NCI-H526 treated with DMSO at 0.1 percent for 48 hours (cell line): ENCODE measurements around the gene ARMC2.
"Not testable (repeated sequence)": the region's sequence is repeated elsewhere in the genome, so short reads cannot be mapped to it uniquely, and the experiment has no call there.

Experiments
- DNase-seq: peaks from one replicate; lab custom pipeline; 2025; lab: John Stamatoyannopoulos, UW

The ARMC2 gene

GRCh38 chr6:108952776-108953486, 104.7 kb downstream of the ARMC2 start:
- DNase-seq = no peak

DNA sequence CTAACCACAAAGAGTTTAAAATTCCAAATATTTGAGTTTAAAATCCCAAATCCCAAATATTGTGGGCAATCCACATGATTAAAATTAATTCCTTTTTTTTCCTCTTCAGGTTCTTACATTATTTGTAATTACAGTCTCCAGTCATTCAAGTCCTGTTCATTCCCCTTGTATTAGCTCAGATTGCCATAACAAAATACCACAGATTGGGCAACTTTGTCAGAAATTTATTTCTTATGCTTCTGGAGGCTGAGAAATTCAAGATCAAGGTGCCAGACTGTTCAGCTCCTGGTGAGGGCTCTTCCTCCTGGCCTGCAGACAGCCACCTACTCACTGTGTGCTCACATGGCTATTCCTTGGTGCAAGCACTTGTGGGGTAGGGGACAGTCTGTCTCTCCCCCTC, 105.5 kb downstream of the ARMC2 start:
- DNase-seq = no peak

DNA sequence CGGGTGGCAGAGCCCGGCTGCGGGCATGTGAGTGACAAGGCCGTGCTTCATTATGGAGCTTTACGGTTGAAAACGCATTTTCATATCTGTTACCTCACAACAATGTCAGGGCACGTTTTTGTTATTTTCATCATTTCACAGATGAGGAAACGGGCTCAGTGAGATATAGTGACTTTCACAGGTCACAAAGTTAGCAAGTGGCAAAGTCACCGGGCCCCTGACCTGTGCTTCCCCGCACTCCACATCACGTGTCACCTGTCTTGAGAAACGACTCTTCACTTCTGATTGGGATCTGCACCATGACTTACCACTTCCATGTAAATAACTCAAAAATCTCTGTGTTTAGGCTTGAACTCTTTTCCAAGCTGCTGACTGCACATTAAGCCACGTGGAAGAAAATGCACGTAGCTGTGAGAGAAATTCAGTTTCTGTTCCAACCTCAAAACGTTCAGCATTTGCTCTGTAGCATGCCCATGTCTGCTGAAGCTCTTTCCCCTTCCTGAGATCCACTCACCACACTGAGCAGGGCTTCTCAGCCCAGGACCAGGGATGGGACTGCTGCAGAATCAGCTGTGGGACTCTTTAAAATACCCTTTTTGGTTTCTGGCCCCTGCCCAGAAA, 107.2 kb downstream of the ARMC2 start:
- no peak for DNase-seq

DNA sequence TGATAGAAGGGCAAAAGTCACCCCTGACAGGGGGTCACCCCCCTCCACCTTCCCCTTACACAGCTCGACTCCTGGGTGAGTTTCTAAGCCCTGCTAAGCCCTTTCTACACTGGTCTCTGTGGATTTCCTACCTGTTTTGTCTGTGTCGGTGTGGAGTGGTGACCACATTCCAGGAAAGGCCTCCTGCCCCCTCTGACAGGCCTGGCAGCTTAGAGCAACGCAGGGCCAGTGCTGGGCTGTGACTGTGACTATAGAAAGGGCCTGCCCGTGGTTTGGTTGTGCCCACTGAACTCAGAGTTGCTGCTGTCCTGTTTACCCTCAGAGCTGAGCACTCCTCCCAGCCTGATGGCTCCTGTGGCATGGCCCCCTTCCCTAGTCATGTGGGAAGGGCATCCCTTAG, 109.0 kb downstream of the ARMC2 start:
- no peak for DNase-seq

GRCh38 chr6:108958900-108959770, 110.9 kb downstream of the ARMC2 start:
- no peak for DNase-seq

DNA sequence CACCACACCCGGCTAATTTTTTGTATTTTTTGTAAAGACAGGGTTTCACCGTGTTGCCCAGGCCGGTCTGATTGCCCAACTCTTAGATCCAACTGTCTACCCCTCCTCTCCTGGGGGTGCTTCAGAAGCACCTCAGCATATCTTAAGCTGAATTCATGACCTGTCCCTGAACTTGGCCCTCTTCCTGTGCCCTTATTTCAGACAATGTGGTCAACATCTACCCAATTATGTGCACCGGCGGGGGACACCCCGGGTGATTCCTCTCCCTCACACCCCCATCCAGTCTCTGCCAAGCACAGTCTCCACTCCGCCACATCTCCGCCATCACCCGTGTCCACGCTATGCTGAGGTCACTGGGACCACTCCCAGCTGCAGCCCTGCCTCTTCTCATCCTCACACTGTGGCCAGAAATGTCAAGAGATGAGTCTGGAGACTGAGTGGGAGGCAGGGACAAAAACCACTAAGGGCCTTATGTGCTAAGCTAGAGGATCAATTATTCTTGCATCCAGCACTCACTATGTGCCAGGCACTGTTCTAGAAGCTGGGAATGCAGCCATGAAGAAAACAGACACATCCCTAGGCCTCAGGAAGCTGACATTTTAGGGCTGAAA, 111.9 kb downstream of the ARMC2 start:
- DNase-seq = no peak

GRCh38 chr6:108960601-108961000, 112.4 kb downstream of the ARMC2 start:
- DNase-seq = no peak

GRCh38 chr6:108961077-108961476, 112.9 kb downstream of the ARMC2 start:
- no peak for DNase-seq

GRCh38 chr6:108961985-108962384, 113.8 kb downstream of the ARMC2 start:
- no peak for DNase-seq

DNA sequence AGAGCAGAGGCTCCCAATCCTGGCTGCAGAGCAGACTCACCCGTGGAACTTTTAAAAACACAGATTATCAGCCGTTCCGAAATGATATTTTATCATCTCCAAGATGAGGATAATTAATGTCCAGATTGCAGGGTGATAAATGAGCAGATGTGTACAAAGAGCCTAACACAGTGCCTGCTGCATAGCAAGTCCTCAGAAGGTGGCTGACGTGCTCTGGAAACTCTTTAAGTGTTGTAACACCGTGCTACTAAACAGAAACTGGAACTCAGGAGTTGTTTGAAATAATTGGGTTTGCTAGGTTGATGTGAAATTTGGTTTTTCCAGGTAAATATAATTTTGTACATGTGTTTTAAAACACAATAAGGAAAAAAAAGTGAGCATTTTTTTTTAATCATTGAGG, 118.0 kb downstream of the ARMC2 start:
- no peak for DNase-seq

DNA sequence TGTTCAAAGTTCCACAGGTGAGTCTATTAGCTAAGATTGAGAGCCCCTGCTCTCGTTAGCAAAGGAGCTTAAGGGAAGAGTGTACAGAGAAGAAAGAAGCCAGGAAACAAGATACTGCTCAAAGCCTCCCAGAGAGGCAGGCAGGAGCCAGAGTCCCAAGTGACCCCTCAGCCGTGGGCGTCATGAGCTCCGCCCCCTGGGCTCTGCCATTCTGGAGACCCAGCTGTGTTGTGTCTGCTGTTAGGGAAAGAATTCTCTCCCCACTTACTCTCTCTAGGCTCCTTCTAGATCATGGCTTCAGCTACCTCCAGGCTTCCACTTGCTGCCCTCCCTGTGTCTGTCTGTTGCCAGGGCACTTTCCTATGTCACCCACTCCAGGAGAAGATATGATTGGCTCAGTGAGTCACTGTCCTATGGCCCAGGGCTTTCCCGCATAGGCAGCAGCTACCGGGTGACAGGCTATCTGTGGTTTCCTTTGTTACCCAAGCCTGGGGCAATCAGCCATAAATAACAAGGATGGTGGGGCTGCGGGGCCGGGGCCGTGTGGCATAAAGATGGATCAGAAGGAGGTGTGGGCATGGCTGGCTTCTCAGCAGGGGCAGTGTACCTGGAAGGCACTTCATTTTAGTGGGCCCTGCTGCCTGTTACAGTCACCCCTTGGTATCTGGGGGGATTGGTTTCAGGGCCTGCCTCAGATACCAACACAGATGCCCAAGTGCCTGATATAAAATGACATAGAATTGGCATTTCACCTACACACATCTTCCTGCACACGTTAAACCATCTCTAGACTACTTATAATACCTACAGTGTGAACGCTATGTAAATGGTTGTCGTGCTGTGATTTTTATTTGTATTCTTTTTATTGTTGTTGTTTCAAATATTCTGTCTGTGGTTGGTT, 118.9 kb downstream of the ARMC2 start:
- no peak for DNase-seq

GRCh38 chr6:108968325-108969316, 120.4 kb downstream of the ARMC2 start:
- no peak for DNase-seq

DNA sequence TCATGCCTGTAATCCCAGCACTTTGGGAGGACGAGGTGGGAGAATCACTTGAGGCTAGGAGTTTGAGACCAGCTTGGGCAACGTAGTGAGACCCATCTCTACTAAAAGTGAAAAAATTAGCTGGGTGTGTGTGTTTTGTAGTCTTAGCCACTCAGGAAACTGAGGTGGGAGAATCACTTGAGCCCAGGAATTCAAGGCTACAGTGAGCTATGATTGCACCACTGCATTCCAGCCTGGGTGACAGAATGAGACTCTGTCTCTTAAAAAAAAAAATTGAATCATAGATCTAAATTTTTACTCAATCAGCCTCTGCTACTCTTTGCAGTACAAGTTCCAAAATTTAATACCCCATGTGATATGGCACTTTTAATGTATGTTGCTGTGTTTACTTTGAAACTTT, 121.6 kb downstream of the ARMC2 start:
- no peak for DNase-seq

- no peak for DNase-seq
Observed at GRCh38 chr6:108974201-108974600, 126.0 kb downstream of the ARMC2 start.

GRCh38 chr6:108978638-108979037, 130.4 kb downstream of the ARMC2 start:
- not testable (repeated sequence) for DNase-seq

DNA sequence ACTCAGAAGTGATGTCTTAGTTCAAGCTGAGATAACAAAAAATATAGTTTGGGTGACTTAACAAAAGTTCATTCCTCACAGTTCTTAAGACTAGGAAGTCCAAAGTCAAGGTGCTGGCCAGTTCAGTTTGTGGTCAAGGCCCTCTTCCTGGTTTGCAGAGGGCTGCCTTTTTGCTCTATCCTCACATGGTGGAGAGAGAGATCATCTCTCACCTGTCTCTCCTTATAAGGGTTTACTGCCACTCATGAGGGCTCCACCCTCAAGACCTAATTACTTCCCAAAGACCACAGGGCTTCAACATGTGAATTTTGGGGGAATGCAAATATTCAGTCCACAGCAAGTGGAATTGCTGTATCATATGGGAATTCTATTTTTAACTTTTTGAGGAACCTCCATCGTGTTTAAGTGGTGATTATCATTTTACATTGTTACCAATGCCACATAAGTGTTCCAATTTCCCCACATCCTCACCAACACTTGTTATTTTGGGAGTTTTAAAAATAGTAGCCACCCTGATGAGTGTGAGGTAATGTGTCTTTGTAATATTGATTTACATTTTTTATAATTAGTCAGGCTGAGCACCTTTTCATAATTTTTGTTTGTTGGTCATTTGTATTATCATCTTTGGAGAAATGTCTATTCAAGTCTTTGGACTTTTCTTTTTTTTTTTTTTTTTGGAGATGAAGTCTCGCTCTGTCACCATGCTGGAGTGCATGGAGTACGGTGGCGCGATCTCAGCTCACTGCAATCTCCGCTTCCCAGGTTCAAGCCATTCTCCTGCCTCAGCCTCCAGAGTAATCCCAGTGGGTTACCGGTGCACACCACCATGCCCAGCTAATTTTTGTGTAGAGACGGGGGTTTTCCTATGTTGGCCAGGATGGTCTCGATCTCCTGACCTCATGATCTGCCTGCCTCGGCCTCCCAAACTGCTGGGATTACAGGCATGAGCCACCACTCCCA, 134.2 kb downstream of the ARMC2 start:
- no peak for DNase-seq

GRCh38 chr6:108983151-108983550, 134.9 kb downstream of the ARMC2 start:
- DNase-seq = no peak

DNA sequence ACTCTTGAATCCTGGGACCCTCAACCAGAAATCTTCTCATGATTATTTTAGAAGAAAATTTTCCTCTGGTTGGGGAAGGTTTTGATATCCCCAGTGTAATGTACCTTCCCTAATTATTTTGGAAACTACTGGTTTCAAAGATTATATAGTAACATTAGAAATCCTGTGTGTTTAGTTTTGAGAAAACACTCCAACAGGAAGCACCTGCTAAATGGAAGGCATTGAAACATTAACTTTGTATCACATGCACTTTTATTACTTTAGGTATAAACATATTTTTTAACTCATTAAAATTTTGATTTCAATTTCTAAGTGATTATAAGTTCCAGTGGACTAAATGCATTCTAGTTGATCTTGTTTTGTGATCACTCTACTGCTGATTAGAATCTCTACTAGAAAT, 137.1 kb downstream of the ARMC2 start:
- DNase-seq = no peak

DNA sequence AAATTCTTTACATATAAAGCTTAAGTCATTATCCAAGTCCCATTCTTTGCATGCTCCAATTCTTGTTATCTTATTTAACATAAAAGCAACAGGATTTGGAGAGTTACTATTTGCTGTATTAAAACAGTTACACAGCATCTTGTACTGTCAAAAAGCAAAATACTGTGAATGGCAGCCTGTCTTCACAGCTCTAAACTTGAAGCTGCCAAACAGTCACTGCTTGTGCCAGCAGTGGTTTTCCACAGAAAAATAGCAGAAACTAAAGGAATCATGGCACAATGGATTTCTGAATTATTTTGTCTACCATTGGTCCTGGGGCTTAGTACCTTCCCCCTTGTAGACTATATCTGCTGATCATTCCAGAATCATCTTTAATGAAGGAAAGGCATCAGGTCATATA, 138.9 kb downstream of the ARMC2 start:
- no peak for DNase-seq
